RPMI8226 (cell line): ENCODE measurements around the gene DHRS9.
"Not testable (repeated sequence)": the region's sequence is repeated elsewhere in the genome, so short reads cannot be mapped to it uniquely, and the experiment has no call there.

Source experiments
- DNase-seq: peaks from one replicate; pipeline ENCODE4 v3.0.0-alpha.2; 2015

Gene DHRS9

DNA sequence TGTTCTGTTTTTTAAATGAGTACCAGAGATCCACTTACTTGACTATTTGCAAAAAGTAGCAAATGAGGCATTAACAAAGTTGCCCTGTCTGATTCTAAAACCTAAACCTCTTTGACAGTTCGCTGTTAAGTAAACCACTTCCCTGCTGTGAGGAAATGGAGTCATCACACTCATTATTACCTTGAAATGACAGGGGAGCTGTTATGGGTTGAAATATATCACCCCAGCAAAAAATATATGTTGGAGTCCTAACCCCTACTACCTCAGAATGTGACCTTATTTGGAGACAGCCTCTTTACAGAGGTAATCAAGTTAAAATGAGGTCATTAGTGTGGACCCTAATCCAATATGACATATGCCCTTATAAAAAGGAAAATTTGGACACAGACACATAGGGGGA lies 36.1 kb downstream of the DHRS9 start:
- DNase-seq: no peak

DNA sequence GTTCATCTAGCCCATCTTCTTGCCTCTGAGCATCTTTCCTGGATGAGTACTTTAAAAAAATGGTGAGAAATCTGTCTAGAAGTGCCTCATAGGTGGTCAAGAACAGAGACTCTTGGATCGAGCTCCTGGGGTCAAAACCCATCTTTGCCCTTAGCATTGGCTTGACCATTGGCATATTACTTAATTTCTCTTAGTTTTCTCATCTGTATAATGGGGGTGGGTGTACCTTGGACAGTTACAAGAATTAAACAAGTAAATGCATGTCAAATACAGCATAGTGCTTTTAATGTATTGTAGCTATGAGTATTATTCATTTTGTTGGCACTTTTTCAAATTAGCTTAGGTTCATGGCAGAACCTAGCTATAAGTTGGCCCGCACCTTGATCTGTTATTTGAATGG lies 36.8 kb downstream of the DHRS9 start:
- no peak for DNase-seq

DNA sequence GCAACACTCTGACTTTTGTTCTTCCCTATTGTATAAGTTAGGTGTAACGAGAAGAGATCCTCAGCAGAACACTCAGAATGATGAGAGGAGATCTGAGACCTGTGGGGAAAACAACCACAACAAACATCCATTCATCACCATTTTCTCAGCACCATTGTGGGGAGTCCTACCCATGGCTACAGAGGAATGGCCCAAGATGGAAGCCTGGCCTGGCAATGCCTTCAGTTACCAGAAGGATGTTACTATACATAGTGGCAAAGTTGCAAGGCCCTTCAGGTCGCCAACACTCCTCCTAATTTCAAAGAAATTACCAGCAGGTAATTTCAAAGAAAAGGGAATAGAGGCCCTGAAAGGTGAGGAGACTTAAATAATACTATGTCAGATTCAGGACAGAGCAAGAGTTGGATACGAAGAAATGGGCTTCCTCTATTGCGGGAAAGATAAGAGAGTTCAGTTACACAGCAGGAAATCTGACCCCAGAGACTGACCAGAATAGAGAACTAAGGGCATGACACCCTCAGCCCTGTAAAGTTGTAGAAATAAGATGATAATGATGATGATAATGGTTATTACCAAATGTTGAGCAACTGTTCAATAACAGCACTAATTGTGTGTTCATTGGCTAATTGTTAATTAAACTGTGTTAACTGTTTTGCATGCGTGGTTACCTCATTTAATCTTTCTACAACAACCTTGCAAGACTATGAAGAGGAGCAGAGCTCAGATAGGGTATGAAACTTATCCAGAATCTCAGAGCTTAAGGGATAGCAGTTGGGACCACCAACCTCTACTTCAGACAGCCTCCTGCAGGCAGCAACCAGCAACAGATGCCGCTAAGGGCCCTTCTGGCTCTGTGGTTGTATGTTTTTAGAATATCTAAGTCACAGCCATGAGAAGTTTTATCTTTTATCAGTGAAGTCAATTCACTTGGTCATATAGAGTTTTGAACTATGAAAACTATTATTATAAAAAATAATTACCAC lies 37.5 kb downstream of the DHRS9 start:
- no peak for DNase-seq

DNA sequence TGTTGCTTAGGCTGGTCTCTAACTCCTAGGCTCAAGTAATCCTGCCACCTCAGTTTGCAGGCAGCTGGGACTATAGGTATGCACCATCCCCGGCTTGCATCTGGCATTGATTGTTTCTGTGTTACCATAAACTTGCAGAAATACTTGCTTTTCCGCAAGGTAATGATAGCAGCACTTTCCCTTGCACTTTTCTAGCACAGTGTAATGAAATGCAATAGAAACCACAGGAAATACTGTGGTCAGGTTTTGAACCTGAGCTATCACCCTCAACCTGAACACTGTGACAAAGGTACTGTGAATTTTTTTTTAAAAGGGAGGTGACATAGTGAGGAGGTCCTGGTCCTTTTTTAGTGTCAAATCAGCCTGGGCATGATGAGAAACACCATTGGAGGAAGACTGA lies 38.3 kb downstream of the DHRS9 start:
- peak; percentile 35 for DNase-seq

DNA sequence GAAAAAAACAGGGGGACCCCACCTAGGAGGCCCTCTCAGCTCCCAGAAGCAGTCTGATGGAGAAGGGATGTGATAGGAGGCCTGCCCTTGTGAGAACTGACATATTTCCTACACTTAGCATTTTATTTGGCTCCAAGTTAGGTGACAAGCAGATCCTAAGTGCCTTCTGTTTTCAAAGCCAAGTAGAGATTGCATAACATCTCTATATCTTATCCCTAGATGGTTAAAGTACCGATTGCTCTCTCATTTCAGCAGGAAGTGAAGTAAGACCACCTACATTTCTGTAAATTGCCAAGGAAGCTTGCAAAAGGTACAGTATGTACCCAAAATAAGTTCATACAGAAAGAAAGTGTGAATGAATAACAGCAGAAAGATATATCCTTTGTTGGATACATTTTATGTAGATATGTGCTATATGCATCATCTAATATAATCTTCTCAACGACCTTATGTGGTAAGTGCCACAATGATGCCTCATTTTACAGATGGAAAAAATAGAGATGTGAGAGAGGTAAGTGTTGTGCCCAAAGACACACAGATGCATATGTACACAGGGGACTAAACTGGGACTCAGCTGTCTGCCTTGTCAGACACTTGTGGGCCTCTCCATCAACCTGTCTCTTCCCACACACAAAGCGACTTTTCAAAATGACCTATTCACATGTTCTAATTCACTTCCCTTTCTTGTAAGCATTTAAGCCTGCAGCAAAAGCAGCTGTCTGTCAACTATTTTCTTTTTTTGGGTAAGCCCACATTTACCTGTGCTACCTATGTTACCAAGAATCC lies 38.9 kb downstream of the DHRS9 start:
- no peak for DNase-seq

DNA sequence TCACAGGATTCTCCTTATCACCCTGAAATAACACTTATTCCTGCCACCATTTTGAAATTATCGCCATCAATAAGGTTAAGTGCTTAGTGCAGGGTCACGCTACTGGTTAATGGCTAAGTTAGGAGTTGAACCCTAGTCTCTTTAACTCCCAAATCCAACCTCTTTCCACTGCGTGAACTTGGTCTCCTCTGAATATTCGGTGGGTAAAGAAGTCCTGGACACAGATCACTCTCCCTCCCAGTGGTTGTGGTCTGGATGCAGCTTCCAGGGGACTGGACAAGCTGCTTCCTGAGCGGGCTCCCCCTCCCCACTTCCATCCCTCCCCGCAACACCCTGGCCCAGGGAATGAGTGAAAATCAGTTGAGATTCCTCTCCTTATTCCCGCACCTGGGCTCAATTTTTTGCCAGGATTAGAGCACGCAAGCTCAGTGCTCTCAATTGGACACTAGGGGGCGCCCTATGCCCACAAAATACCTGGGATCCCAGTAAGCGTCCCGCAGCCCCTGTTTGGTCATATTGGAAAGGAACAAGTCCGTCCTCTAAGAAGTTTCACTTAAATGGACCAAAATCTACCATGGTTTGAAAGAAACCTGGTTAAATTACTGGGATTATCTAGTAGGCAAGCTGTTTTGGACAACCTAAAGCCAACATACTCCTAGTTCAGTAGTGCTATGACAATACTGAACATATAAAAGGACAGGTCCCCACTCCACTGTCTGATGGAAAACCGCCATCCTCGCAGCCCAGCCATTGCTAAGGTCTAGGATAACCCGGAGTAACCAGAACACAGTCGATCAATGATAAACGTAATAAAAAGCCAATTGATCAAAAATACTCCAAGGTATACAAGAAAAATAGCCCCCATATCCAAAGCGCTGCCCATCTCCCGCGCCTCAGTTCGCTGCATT lies 40.4 kb downstream of the DHRS9 start:
- peak; percentile 69 for DNase-seq

DNA sequence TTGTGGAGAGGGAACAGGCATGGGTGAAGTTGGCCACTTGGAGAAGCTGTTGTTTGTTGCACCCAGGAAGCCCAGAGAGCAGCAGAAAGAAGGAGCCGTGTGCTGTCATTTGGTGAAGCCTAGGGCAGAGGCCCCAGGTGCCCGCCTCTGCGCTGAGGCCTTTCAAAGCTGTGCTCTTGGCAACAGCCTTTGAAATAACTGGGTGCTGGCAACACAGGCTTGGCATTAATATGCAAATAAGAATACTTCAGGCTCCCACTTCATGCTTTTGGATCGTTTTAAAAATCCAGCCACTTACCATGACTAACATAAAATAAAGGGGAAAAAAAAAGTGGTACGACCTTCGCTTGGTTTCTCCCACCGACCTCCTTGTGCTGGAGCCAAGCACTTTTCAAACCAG lies 41.1 kb downstream of the DHRS9 start:
- DNase-seq: no peak

DNA sequence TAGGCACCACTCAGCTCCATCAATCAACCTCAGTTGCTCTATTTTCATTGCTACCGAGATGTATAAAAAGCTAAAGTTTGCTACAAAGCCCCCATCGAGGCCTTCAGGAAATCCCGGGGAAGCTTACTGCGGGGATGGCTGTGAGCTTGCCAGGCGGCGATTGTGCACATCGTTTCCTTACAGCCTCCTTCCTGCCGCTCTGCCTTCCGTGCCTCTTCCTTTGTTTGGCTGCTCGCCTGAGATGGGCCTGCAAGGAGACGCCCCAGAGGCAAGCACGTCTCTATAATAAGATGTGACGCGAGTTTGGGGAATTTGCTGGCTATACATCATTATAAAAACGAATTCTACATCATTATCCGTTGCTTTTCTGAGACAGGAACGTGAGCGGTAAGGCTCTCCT lies 41.6 kb downstream of the DHRS9 start:
- no peak for DNase-seq

DNA sequence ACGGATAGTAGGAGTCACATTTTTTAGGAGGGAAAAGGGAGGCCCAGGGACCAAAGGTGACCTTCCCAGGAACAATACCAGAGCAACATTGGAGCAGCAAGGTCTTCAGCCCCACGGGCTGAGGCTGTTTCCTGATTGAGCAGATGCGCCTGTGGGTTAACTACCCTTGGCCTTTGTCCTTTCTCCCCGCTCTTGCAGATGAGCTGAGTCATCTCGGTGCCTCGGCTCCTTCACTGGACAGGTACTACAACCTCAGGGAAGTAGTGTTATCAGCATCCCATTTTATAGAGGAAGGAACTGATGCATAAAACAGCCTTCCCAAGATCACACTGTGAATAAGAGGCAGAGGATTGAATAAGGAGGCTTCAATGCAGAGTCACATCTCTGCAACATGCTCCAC lies 43.5 kb downstream of the DHRS9 start:
- no peak for DNase-seq

DNA sequence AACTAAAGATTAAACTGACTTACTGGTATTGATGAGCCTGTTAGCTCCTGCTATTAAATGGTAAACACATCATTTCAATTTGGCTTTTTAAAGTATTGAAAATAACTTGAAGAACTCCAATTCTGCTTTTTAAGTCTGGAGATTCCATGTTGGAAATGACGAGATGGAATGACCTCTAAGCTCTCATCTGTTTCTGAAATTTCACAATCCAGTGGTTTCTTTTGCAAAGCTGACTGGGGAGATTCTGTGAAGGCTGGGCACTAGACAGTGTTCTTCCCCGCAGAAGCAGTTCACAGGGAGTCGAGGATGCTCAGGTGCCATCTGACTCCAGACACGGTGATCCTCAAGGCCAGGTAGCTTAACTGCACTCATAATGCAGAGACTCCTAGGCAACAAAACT lies 44.7 kb downstream of the DHRS9 start:
- no peak for DNase-seq

DNA sequence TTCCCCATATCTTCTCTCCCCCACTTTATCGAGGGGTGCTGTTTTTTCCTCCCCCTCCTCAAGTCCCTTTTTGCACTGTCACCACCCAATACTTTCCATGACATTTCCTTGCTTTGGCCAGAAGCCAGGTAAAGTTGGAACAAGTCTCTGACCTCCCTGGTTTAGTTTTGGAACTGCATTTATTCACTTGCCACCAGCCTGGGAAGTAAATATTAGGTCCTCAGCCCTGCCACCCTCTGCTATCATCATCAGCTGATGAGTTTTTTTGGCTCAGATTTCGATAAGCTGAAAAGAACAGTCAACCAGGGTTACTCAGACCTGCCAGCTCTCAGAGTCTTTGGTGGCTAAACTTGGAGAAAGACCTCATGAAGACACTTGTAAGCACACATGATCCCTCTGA lies 47.0 kb downstream of the DHRS9 start:
- no peak for DNase-seq

DNA sequence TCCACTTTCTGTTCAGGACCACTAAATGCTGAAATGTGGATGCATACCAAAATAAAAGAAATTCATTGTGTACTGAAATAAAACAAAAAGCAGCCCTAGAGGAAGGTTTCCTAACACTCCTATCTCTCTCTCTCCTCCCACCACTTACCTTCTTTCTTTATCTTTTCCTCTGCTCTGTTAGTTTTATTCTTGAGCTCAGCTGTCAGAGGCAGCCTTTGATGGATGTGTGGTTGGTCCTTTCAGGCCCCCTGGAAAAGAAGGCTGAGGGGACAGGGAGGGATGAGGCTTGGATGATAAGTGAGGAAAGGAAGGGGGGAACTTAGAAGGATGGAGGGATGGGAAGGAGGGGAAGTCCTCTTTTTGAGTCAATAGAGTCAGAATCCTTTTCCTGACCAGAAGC lies 47.6 kb downstream of the DHRS9 start:
- no peak for DNase-seq

DNA sequence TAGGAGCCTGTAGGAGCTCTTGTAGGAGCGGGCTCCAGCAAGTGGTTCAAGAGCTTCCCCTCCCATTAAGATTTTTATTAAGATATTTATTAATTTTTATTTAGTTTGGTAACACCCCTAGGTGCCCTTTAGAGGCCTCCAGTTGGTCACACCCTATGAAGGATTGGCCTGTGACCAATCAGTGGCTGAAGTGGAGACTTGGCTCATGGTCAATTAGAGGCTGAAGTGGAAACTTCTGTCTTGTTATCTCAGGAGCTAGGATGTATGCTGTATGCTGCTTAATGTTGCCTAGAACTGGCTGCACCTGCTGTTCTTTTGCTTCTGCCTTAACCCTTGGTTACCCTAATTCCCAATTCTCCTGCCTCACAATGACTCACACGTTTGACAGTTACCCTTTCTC lies 48.7 kb downstream of the DHRS9 start:
- no peak for DNase-seq

DNA sequence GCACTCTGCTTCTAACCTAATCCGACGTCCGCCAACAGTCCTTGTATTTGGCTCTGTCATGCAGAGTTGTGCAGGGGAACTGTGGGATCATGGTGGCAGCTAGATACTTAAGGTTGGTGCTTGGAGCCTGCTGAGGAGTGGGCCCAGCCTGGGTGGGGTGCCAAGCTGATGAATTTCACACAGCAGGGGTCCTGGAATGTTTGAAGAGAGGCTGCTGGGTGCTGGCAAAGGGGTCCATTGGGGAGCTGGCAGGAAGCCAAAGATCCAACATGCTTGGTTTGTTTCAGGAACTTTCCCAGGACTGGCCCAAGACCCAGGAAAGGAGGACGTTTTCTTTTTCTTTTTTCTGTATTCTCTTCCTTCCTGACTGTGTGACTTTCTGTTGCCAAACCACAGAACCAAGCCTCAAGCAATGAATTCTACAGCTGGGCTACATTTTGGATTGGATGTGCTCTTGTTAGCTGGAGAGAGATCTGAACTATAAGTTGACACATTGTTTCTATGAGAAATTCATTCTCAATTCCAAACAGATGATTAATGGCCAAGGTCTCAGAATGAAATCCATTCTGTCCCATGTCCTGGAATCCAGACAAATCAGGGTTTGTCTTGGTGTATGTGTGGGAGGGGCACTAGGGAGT lies 49.9 kb downstream of the DHRS9 start:
- DNase-seq: no peak

DNA sequence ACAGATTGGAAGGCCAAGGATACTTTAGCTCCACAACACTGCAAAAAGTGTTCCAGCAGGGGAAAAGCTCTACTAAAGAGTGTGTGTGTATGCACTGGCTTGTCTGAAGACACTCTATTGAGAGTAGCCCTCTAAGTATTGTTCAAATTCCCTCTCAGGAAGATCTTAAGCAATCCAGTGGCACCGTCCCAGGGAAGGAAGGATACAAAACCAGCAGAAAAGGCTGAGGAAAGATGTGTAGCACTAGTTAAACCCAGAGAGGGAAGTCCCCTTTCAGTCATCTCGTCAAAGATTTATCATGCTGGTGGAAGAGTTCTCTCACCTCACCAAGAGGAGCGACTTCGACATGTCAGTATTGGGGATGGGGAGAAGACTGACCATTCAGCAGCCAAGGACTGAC lies 50.5 kb downstream of the DHRS9 start:
- DNase-seq: no peak

DNA sequence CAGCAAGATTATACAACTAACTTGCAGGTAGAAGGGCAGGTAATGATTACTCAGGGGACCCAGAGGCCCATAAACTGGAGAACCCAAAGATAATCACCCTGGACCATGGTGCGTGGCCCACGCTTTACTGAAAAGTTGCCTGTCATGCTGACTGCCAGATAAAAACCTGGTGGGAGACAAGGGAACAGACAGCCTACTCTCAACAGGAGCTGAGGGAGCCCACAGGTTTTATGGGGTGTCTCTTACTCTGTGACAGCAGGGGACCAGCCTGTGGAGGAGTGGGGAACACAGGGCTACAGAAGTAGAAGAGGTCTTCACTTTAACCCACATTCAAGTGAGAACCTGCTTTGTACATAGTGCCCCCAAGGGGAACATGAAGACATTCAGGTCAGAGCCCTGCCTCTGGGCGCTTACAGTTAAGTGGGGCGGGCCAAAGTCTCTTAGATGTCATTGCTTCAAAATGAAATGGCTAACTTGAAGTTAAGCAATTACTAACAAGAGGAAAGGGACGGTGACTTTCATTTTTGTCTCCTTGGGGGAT lies 60.4 kb downstream of the DHRS9 start:
- no peak for DNase-seq

DNA sequence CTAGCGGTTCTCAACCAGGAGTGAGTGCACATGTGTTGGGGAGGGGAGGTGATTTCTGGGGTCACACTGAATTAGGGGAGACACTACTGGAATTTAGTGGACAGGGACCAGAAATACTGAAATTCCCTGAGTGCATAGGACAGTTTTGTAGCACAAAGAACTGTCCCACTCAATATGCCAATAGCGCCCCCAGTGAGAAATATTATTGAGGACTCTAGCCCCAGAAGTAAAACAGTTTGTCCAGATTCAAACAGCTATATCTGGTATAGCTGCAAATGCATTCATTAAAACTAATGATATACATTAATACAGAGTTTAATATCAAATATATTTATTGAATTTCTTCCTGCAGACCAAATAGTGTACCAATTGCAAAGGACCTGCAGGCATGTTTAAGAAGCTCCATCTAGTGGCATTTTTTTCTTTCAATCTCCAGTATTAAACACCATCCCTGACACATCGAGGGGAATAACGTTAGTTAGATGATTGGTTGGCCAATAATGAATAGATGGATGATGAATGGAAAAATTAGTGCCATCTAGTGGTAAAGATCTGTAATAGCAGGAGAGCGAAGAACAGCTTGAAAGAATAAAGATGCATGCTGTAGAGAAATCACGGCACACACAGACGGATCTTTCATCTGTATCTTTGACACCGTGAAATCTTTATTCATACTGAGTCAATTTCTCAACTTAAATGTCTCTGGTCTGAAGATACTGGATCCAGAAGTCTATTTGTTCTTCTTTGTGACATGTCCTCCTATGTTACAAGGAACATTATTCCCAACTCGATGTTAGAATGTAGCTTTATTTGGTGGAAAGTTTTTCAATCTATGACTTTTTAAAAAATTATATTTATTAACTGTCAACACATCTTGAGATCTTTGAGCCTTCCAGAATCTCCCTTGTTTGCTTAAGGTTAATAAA lies 62.5 kb downstream of the DHRS9 start:
- peak; percentile 20 for DNase-seq

DNA sequence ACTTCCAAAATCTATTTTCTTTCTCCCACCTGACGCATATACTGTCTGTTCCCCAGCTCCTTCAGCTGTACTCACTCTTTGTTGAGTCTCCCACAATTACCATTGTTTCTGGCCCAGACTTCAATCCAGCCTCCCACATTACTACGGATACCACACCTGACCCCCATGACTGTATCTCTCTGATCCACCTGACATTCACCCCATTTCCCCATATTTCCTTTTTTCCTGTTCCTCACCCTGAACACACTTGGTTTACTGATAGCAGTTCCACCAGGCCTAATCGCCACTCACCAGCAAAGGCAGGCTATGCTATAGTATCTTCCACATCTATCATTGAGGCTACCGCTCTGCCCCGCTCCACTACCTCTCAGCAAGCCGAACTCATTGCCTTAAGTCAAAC lies 64.9 kb downstream of the DHRS9 start:
- DNase-seq: not testable (repeated sequence)

DNA sequence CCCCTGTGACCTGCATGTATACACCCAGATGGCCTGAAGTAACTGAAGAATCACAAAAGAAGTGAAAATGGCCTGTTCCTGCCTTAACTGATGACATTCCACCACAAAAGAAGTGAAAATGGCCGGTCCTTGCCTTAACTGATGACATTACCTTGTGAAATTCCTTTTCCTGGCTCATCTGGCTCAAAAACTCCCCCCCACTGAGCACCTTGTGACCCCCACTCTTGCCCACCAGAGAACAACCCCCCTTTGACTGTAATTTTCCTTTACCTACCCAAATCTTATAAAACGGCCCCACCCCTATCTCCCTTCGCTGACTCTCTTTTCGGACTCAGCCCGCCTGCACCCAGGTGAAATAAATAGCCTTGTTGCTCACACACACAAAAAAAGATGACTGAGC lies 67.1 kb downstream of the DHRS9 start:
- not testable (repeated sequence) for DNase-seq

DNA sequence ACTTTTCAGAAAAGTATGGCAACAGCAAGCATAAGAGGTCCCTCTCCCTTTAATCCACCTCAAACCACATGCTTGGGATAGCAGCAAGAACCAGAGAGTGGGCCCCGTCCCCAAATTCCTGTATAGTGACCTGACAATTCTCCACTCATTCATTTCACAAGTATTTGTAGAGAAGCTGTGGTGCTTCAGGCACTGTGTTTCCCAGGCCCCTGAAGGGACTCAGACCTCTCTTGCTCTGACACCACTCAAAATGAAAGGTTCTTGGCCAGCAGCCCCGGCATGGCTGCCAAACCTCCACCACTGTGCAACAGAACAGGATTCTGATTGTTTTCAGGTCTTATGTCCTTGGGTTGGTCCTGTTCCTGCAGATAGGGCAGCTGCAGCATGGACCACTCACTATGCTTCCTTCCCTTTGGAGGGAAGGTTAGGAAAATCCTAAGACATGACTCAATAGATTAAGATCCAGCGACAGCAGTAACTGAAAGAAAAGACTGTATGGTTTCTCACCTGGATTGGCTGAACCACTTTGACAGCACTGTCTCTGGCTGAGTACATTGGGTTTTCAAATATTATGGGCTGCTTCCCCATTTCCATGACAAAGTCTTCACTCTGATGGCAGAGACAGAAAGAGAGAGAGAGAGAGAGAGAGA lies 67.6 kb downstream of the DHRS9 start:
- DNase-seq: no peak

DNA sequence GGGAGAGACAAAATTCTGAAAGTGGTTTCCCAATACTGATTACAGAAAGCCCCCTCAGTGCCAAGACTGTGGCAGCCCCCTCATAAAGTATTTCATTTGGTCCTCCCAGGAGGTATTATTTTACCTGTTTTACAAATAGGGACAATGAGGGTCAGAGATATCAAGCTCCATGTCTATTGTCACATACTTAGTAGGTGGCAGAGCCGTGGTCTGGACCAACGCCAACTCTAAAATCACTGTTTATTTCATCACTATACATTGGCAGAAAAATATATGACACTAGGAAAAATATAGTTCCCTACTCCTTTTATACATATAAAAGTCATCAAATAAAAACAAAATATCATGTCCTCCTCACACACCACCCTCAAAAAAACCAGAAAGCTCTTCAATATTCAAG lies 68.6 kb downstream of the DHRS9 start:
- DNase-seq: no peak
